NCI-H1048 (cell line): ENCODE results near the gene AGTR2.
"Not testable (repeated sequence)": the region's sequence is repeated elsewhere in the genome, so short reads cannot be mapped to it uniquely, and the experiment has no call there.

Experiments used
- DNase-seq: peaks from one replicate; lab custom pipeline; 2025; lab: John Stamatoyannopoulos, UW

The AGTR2 gene, protein sequence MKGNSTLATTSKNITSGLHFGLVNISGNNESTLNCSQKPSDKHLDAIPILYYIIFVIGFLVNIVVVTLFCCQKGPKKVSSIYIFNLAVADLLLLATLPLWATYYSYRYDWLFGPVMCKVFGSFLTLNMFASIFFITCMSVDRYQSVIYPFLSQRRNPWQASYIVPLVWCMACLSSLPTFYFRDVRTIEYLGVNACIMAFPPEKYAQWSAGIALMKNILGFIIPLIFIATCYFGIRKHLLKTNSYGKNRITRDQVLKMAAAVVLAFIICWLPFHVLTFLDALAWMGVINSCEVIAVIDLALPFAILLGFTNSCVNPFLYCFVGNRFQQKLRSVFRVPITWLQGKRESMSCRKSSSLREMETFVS

GRCh38 chrX:116170511-116170910, at the start of gene AGTR2:
Gene AGTR2 (plus strand): TSS chrX:116170744. CDS start chrX:116172281, 1,537 bp downstream.
- no peak for DNase-seq

GRCh38 chrX:116135277-116135676, 35.3 kb upstream of the AGTR2 start:
- no peak for DNase-seq

- DNase-seq, result not testable (repeated sequence)
Measured at GRCh38 chrX:116141270-116141669, 29.3 kb upstream of the AGTR2 start.

GRCh38 chrX:116142976-116143375, 27.6 kb upstream of the AGTR2 start:
- no peak for DNase-seq

DNA sequence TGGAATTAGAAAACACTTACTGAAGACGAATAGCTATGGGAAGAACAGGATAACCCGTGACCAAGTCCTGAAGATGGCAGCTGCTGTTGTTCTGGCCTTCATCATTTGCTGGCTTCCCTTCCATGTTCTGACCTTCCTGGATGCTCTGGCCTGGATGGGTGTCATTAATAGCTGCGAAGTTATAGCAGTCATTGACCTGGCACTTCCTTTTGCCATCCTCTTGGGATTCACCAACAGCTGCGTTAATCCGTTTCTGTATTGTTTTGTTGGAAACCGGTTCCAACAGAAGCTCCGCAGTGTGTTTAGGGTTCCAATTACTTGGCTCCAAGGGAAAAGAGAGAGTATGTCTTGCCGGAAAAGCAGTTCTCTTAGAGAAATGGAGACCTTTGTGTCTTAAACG, 2.4 kb downstream of the AGTR2 start:
- no peak for DNase-seq

DNA sequence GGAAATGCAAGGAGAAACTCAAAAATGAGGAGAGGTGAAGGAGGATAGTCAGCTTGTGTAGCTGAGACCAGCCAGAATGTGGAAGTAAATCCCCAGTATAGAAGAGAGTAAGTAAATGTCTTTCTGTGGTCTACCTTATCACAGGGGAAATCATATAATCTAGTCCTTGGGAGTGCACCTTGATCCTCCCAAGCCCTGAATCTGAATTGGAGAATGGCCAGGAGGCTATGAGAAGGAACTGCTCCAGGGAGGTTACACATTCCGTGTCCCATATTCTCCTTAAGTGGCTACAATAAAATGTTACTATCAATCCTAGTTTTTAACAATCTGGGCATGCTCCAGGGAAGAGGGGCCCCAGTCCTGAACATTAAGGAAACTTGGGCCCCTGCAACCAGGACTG, 10.8 kb downstream of the AGTR2 start:
- DNase-seq, result no peak

DNA sequence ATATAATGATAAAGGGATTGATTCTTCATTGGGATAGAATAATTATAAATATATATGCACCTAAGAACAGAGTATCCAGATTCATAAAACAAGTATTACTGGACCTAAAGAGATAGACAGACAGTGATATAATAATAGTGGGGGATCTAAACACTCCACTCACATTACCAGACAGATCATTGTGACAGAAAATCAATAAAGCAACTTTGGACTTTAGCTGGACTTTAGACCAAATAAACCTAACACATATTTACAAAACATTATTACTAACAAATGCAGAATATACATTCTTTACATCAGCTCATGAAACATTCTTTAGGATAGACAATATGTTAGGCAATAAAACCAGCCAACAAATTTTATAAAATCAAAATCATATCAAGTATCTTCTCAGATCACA, 14.6 kb downstream of the AGTR2 start:
- DNase-seq, result no peak

- DNase-seq, result no peak
Measured at GRCh38 chrX:116194649-116195048, 24.1 kb downstream of the AGTR2 start.

DNA sequence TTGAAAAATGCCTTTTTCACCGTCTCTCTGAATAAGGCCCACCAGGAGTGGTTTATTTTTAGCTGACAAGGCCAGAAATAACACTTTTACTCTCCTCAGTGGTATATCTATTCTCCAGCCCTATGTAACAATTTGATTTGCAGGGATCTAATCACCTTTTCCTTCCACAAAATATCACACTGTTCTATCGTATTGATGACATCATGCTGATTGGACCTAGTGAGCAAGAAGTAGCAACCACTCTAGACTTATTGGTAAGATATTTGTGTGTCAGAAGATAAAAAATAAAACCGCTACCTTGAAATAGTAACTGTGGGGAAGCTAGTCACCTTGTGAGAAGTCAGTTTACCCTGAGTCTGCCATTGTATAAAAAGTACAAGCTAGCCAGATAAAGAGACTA, 27.7 kb downstream of the AGTR2 start:
- DNase-seq, result no peak

DNA sequence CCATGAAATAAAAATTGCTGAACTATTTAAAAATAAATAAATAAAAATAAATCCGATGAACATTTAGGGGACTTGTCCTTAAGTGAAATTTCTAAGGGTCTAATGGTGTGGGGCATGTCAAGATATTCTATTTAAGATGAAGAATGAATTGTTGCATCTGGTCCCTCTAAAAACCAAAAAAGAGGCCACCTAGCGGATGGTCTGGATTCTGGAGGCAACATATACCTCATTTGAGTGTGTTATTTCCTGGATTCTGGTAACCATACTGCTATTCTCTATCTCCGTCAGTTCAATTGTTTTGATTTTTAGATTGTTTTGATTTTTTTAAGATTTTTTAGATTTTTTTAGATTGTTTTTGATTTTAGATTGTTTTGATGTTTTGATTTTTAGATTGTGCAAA, 28.3 kb downstream of the AGTR2 start:
- DNase-seq, result no peak

DNA sequence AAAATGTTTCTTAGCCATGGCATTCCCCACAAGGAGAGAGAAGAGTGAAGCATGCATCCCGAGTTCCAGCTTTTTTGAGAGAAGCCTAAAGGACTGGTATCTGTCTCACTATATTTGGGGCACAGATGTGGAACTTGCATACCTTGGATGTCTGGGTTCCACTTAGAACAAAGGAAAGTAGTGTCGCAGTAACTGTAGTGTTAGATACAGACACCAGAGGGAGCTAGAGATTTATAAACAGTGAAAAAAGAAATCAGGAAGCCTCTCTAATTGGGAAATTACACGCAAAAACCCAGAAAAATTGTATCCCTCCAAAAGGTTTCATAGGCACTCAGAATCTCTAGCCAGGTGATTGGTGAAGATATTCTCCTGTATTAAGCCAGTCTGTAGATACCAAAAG, 34.4 kb downstream of the AGTR2 start:
- DNase-seq, result peak; percentile 4

GRCh38 chrX:116213262-116213661, 42.7 kb downstream of the AGTR2 start:
- no peak for DNase-seq

- DNase-seq, result not testable (repeated sequence)
Measured at GRCh38 chrX:116217080-116217479, 46.5 kb downstream of the AGTR2 start.
